Panc1 (cell line): ENCODE data around the gene ARG2. TPM values are rescaled to one million over a fixed set of nuclear protein-coding genes. Genes with fewer than 3 reads are reported as not detected.

ENCODE experiments used
- ATAC-seq: fragments of 200-7000 bp; cut with Tn5 transposase; 2 replicates; pipeline ENCODE4 v1.9.1; 2020; ENCODE audit warnings: mild to moderate bottlenecking, moderate library complexity
- BruUV-seq: library from RNA; stranded (reverse); fragments of 400-500 nt; replicated peaks from 2 replicates; lab custom pipeline; 2021; lab: Mats Ljungman, UMichigan
- CTCF ChIA-PET: fragments of 300-600 bp; sonication (Branson Sonifier 250); formaldehyde crosslinking; loops from one replicate; lab custom pipeline; 2022; ENCODE audit warnings: antibody characterized with exemption; lab: Charles Lee
- POLR2A ChIA-PET: fragments of 300-600 bp; sonication (Branson Sonifier 250); formaldehyde crosslinking; loops from one replicate; lab custom pipeline; 2022; ENCODE audit warnings: antibody characterized with exemption; lab: Charles Lee
- DNase-seq: peaks from one replicate; pipeline ENCODE4 v3.0.0-alpha.2; 2010; ENCODE audit warnings: low read depth, low spot score
- H3K27ac ChIP-seq: 2 replicates; pipeline ENCODE4 v1.5.1; 2011; ENCODE audit warnings: mild to moderate bottlenecking, low read length, inconsistent platforms
- H3K27me3 ChIP-seq: fragments of 200-500 bp; sonication (Bioruptor generic); 2 replicates; pipeline ENCODE4 v1.6.0; 2014; ENCODE audit warnings: low read length, inconsistent platforms; ENCODE audit not compliant: control insufficient read depth, insufficient read depth
- H3K36me3 ChIP-seq: fragments of 200-500 bp; sonication (Bioruptor generic); 2 replicates; pipeline ENCODE4 v1.5.1; 2014; ENCODE audit warnings: inconsistent platforms, mild to moderate bottlenecking, low read length, moderate library complexity; ENCODE audit not compliant: control insufficient read depth, insufficient read depth
- H3K4me1 ChIP-seq: 2 replicates; pipeline ENCODE4 v1.5.1; 2011; ENCODE audit warnings: inconsistent platforms, mild to moderate bottlenecking, low read length, moderate library complexity; ENCODE audit not compliant: control insufficient read depth, insufficient read depth
- H3K4me3 ChIP-seq, 2 experiments: 2 replicates each; pipeline ENCODE4 v1.5.1; 2011 to 2012; ENCODE audit warnings: low read depth in 2 of 2, low read length in 2 of 2, mild to moderate bottlenecking in 2 of 2, inconsistent platforms in 1 of 2, moderate library complexity in 1 of 2
- H3K9me3 ChIP-seq: fragments of 200-500 bp; sonication (Bioruptor generic); 2 replicates; pipeline ENCODE4 v1.5.1; 2014; ENCODE audit warnings: low read depth, mild to moderate bottlenecking, inconsistent platforms, low read length, moderate library complexity; ENCODE audit not compliant: control insufficient read depth, insufficient read depth
- CTCF ChIP-seq: fragments of 450-650 bp; IDR thresholded peaks from 2 replicates; pipeline ENCODE4 v1.5.1; 2017; ENCODE audit warnings: mild to moderate bottlenecking
- POLR2AphosphoS5 ChIP-seq: IDR thresholded peaks from 2 replicates; pipeline ENCODE4 v1.6.1; 2012; ENCODE audit warnings: mild to moderate bottlenecking, low read depth, low read length, moderate library complexity
- REST ChIP-seq, 2 experiments: IDR thresholded peaks; 2 replicates each; pipeline ENCODE4 v1.6.1; 2011 to 2012; ENCODE audit warnings: low read depth in 2 of 2, control low read depth in 1 of 2, low read length in 1 of 2, mild to moderate bottlenecking in 1 of 2, moderate library complexity in 1 of 2; ENCODE audit not compliant: insufficient read depth in 1 of 2
- SIN3A ChIP-seq: IDR thresholded peaks from 2 replicates; pipeline ENCODE4 v1.6.1; 2012; ENCODE audit warnings: low read depth, mild to moderate bottlenecking, low read length, moderate library complexity, borderline replicate concordance; ENCODE audit not compliant: insufficient read depth
- TCF7L2 ChIP-seq: IDR thresholded peaks from 2 replicates; pipeline ENCODE4 v1.6.1; 2011; ENCODE audit warnings: mild to moderate bottlenecking, low read depth, low read length, inconsistent platforms
- in situ Hi-C: cut with HindIII; loops from 2 replicates; pipeline ENCODE4 v1.10.0; 2016; ENCODE audit warnings: low sequenced_read_pairs, low pct_unique_long_range_greater_than_20kb
- intact Hi-C: fragments of 100-400 bp; cut with micrococcal nuclease; formaldehyde crosslinking; loops from one replicate; pipeline ENCODE4 v1.10.0; 2022; ENCODE audit not compliant: unreplicated experiment
- total RNA-seq: library from RNA; stranded (reverse); gene quantifications from one replicate; pipeline ENCODE4 v1.2.1, GENCODE V29; 2021; ENCODE audit not compliant: unreplicated experiment

The ARG2 gene
- total RNA-seq, 1 experiment from 2014 or later: 1.1 TPM

DNA sequence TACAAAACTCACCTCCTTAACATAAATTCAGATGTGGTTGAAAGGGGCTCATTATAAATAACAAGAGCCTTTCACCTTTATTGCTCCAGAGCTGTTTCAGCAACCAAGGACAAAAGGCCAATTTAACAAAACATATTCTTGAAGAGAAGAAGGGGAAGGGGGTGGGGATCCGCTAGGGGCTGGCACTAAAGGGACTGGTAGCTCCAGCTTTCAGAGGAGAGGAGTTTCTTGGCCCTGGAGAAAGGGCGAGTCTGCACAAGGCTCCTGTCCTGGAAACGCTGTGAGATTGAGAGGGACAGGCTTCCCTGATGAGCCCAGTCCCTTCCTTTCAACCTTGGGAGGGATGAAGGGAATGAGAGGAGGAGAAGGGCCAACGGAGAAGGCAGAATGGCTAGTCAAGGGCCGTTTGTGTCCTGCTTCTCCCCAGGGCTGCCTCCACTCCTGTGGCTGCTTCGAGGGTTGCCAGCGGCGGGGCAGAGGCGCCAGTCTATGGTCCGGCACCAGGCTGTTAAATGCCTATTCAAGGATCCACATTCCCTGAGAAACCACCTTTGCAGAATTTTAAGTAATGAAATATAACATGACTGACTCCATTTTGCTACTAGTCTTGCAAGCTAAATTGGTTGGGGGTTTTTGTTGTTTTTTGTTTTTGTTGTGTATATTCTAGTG is 9.9 kb upstream of the ARG2 start:
- intact Hi-C loops (loop anchor here (10.0 kb wide), 1 partner anchor 95 kb away; the partner anchor contains the start of gene RDH12), in situ Hi-C loops (no loop called here)
- DNase-seq (no peak), ATAC-seq (no peak)
- Histone ChIP-seq H3K4me1 (no peaks in the 10 kb centered on the region), H3K36me3 (no peaks in the 10 kb centered on the region), H3K27me3 (no peaks in the 10 kb centered on the region), H3K27ac (no peak overlapping the region), H3K4me3 (no peak overlapping the region), H3K9me3 (no peaks in the 10 kb centered on the region)
- ChIA-PET CTCF (no interaction called here), POLR2A (no interaction called here)
- no TSS peak for BruUV-seq
- TF ChIP-seq POLR2AphosphoS5: no peak
- TF ChIP-seq REST (IDR thresholded peaks at IDR 0.05; ENCODE audit: insufficient read depth in 1 of 2, low read depth in 2 of 2, low read length in 1 of 2): no peak
- no peak for TF ChIP-seq SIN3A

DNA sequence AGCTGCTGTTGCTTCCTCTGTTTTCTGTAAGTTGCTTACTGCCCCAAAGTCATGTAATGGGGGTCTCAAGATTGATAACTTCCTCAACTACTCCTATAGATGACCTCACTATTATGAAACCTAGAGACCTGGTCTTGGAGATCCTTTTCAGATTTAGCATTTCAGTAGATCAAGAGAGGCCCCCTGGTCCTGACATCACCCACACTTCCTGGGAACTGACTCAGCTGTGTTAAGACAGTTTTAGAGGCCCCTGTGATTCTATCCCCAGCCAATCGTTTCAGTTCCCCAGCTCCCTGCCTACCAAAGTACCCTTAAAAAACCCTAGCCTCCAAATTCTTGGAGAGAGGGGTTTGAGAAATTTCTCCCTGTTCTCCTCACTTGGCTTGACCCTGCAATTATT is 9.2 kb upstream of the ARG2 start:
- in situ Hi-C loops: no loop called here
- Histone ChIP-seq H3K36me3 (no peaks in the 10 kb centered on the region), H3K27me3 (no peaks in the 10 kb centered on the region), H3K9me3 (no peaks in the 10 kb centered on the region), H3K27ac (no peak overlapping the region), H3K4me3 (no peak overlapping the region), H3K4me1 (no peaks in the 10 kb centered on the region)
- intact Hi-C loops: loop anchor here (10.0 kb wide), 1 partner anchor 94 kb away; the partner anchor contains the start of gene RDH12
- POLR2A ChIA-PET: no interaction called here
- CTCF ChIA-PET: no interaction called here
- ATAC-seq: no peak
- no peak for DNase-seq
- no TSS peak for BruUV-seq
- TF ChIP-seq TCF7L2 (no peak), SIN3A (no peak), REST (IDR thresholded peaks at IDR 0.05; ENCODE audit: insufficient read depth in 1 of 2, low read depth in 2 of 2, low read length in 1 of 2) (no peak), CTCF (no peak), POLR2AphosphoS5 (no peak)
